ENCODE measurements around the gene OR13C8.
"Not testable (repeated sequence)": the region's sequence is repeated elsewhere in the genome, so short reads cannot be mapped to it uniquely, and the experiment has no call there.

Gene OR13C8, protein sequence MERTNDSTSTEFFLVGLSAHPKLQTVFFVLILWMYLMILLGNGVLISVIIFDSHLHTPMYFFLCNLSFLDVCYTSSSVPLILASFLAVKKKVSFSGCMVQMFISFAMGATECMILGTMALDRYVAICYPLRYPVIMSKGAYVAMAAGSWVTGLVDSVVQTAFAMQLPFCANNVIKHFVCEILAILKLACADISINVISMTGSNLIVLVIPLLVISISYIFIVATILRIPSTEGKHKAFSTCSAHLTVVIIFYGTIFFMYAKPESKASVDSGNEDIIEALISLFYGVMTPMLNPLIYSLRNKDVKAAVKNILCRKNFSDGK

DNA sequence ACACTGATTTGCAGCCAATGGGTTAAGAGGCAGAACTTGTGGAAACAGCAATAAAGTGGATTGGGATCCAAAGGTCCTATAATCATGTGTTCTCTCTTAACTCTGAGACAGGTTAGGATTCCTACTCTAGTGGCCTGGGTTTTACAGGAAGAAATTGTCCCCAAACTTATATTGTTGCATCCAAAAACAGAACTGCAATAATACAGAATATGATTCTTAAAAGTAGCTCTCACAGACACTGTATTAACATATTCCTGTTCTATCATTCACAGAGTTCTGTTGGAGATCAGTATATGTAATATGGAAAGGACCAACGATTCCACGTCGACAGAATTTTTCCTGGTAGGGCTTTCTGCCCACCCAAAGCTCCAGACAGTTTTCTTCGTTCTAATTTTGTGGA, at the start of gene OR13C8:
Gene OR13C8 (plus strand): TSS at position 301 of the 400 bp plus-strand sequence. CDS start 0 bp downstream, at position 301.
- DNase-seq = no peak

DNA sequence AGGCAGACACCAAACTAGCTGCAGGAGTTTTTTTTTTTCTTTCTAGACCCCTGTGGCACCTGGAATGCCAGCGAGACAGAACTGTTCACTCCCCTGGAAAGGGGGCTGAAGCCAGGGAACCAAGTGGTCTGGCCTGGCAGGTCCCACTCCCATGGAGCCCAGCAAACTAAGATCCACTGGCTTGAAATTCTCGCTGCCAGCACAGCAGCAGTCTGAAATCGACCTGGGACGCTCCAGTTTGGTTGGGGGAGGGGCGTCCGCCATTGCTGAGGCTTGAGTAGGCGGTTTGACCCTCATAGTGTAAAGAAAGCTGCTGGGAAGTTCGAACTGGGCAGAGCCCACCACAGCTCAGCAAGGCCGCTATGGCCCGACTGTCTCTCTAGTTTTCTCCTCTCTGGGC, 48.7 kb upstream of the OR13C8 start:
- DNase-seq = not testable (repeated sequence)

DNA sequence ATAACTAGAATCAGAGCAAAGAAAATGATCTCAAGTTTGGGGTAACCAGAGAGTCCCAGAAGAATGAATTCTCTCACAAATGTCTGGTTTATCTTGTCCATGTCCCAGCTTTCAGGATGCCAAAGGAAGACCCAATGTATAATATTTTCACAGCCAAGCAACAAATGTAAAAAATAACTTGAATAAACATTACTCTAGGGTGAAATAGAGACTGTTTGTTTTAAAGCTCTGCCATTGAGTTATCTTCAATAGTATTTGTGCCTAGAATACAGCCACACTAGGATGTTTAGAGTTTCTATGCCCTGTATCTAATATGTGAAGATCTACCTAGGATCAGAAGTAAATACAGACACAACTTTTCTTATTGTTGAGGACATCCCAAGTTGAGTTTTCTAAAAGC, 41.9 kb upstream of the OR13C8 start, which contains the start of gene OR13C4:
Gene OR13C4 (minus strand): TSS at position 101 of the 400 bp plus-strand sequence. CDS start 0 bp downstream, at position 101.
- DNase-seq = no peak

DNA sequence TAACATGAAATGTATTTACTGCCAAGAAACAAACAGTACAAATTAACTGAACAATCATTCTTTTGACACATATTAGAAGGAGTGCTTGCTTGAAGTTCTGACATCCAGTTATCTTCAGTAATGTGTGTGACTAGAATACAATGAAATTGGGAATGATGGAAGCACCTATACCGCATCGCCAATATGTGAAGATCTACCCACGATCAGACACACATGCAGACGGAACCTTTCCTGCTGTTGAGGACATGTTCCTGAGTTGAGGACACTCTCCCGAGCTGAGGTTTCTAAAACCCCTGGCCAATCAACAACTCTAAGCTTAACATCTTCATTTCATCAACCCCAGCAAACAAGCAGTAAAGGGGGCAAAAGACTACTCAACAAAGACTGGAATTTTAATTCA, 32.2 kb upstream of the OR13C8 start, which contains the start of gene OR13C3:
Gene OR13C3 (minus strand): TSS at position 101 of the 400 bp plus-strand sequence. CDS start 133 bp downstream, outside the sequence.
- no peak for DNase-seq

DNA sequence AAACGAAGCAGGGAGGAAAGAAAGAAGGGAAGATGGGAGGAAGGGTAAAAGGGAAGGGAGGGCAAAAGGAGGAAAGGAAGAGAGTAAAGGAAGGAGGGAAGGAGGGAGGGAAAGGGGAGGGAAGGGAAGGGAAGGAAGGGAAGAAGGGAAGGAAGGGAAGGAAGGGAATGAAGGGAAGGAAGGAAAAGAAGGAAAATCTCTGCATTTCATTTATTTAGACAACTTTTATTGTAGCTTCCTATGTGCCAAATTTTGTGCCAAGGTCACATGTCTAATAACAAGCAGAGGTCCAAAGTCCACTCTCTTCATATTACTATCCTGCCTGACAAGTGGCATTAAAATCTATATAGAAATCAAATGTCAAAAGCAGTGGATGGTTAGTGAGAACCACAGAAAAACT, 29.7 kb upstream of the OR13C8 start:
- no peak for DNase-seq

DNA sequence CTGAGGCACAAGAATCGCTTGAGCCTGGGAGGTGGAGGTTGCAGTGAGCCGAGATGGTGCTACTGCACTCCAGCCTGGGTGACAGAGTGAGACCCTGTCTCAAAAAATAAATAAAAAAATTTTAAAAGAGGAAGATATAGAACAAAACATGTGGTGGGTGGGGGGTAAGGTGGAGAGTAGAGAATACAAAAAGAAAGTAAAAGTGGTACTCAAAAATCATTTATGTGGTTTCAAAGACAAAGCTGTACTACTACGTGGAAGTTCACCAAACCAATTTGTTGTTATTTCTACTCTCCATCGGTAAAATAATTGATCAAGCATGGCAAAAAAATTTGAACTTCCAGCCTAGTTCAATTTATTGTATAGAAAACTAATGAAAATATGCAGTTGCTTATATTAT, 24.3 kb upstream of the OR13C8 start:
- DNase-seq = no peak

DNA sequence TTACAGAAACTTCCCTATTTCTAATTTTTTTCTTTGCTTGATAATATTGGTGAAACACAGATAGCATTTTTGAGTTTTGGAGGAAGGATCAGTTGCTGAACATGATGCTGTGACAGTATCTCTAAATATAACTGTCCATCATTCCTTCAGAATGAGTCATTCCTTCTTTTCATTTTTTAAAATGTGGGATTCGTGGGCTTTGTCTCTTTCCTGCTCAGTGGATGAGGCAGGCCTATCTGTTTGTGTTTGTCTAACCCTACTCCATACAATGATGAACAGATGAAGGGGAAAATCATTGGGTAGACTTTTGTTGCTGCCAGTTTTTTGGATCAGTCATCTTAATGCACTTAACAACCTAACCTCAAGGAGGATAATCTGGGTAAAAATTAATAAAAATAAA, 15.7 kb upstream of the OR13C8 start:
- no peak for DNase-seq

DNA sequence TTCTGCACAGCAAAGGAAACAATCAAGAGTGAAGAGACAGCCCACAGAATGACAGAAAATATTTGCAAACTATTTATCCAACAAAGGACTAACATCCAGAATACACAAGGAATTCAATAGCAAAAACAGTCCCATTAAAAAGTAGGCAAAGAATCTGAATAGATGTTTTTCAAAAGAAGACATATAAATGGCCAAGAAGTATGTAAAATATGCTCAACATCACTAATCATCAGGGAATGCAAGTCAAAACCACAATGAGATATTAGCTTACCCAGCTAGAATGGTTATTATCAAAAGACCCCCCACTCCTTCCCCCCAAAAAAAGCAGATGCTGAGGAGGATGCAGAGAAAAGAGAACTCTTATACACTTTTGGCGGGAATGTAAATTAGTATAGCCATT, 13.4 kb upstream of the OR13C8 start:
- no peak for DNase-seq

DNA sequence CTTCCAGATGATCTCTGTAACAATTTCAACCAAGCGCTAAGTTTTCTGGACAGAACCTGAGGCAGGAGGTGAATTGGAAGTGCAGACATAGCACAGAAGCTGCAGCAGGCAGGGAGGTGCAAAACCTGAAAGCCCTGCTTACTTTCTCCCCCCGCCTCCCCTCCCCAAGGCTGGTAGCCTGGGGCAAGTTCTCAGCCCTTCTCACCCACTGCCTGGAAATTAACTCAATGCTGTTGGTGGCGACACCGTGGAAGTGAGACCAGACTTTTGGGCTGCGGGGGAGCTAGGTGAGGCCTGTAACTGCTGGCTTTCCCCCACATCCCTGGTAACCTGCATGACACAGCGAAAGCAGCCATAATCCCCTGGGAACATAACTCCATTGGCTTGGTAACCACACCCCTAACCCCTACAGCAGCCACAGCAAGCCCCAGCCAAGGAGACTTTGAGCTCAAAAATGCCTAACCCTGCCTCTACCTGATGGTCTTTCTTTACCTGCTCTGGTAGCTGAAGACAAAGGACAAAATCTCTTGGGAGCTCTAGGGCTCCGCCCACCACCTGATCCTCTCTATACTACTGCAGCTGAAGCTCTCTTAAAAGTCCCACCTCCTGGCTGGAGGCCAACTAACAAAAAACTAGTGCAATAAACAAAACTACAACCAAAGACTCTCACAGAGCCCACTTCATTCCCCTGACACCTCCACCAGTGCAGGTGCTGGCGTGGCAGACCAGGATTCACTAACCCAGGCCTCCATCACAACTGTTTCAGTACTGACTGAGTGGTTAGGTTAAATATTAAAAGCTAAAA, 11.9 kb upstream of the OR13C8 start:
- no peak for DNase-seq

DNA sequence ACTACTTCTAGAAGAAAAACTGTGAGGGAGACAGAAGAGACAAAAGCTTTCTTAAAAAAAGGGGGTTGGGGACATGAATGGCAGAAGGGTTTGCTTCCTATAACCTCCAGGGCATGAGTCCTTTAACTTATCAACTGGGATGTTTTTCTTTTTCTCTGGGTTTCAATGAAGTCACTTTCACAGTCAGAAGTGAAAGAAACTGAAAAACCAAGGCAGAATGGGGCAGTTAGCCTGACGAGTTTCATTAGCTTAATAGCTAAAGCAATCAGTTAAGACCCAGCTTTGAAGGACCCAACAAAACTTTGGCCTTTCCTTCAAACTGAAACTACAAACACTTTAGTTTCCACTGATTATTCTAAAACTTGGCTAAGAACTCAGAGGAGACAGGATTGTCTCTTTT, 4.6 kb upstream of the OR13C8 start:
- no peak for DNase-seq

DNA sequence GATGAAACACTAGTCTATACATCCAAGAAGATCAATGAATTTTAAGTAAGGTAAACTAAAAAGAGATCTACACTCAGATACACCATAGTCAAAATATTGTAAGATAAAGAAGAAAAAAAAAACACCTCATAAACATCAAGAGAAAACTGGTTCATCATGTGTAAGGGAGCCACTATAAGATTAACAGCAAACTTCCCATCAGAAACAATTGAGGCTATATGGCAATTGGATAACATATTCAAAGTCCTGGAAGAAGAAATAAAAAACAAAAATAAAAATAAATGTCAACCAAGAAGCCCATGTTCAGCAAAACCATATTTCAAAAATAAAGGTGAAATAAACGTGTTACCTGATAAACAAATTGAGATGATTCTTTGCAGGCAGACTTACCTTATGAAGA, 3.6 kb downstream of the OR13C8 start:
- DNase-seq = no peak

DNA sequence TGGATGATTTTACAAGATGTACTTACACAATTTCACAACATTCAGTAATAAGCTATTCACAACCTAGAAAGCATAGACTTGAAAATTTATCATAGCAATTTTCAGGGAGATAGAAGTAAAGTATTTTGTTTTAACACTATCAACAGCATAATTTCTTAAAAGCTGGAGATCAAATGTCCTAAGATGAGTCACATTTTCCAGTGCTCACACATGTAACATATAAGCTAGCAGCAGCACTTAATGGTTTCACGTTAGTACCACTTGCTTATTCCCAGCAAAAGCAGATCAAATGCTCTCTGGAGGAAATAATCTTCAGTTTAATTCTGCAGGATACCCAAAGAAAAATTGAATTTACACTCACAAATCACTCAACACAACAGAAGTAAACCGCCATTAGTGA, 6.5 kb downstream of the OR13C8 start:
- no peak for DNase-seq

DNA sequence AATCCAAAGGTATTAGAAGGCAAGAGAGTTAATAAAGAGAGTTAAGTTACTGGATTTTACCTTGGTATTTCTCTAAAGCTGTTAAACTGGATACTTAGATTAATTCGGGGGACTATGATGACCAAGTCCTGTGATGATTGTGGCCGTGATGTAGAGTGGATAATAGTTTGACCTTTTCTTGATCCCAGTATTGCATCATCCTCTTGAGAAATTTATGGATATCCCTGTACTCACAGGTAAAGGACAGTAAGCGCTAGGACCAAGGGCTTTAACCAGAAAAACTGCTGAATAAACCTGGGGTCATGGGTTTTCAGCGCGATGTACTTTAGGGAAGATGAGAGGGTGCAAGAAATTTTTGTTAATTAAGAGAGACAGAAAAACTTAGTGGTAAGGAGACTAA, 8.3 kb downstream of the OR13C8 start:
- no peak for DNase-seq

DNA sequence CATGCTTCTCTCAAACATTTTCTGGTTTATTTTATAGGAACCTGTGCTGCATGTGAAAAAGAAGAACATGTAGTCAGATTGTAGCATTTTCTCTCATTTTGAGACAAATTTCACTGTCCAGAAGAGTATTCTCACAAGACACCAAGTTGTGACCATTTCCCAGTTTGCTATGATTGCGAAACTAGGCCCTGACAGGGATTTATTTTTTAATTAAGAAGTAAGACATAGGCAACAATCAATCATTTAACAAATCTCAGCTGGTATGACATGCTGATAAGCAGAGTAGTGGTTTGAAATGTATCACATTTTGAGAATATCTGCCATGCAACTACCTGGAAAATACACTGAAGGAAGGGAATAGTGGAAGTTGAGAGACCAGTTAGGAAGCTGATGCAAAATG, 11.6 kb downstream of the OR13C8 start:
- DNase-seq = no peak

DNA sequence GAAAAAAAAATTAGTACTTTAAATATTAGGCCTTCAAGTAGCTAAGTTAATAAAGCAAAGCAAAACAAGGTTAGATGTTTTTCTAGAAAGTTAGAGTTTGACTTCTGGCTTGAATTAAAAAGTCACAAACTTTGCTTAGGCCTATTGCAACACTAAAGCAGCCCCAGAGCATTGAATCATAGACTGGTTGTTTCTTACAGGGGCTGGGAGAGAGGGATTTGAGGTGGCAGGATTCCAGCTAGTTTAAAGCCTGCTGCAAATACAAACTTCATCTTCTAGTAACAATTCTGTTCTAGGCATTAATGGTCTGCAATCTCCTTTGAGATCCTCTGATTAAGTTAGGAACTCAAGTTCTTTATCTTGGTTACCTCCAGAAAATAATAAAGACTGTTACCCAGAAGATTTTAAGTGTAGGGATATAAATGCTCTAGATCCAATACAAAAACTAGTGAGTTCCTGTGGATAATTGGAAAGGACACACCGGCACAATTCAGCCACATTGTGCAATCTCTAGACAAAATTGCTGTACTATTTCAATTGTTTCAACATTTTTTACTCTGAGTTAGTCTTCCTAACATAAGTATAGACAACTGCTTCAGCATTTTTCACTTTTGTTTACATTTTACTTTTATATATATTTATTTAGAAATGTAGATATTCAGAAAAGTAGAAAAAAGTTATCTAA, 17.7 kb downstream of the OR13C8 start:
- no peak for DNase-seq

DNA sequence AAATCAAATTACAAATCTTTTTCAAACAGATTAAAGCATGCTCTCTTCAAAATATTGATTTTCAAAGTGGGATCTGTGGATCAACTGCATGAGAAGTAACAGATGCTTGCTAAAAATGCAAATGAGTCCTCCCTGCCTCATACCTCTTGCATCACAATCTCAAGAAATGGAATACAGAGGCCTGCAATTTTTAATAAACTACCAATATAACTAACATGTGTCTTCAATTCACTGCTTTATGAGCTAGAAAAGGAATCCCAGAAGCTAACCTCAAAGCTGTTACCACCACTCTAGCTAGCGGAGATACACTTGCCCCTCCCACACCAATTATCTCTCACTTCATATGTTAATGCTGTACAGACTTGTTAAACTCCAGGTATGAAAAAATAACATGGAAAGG, 20.7 kb downstream of the OR13C8 start:
- DNase-seq = no peak

DNA sequence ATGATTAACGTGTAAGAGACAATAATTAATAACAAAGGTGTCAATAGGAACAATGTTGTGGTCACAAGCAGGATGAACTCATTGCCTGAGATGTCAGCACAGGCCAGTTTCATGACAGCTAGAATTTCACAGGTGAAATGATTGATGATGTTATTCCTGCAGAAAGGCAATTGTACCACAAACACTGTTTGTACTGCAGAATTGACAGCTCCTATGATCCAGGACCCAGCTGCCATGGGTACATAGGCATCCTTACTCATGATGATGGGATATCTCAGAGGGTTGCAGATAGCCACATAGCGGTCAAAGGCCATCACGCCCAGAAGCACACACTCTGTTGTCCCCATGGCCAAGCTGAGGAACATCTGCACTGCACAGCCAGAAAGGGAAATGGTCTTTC, 29.8 kb downstream of the OR13C8 start:
- DNase-seq = not testable (repeated sequence)

DNA sequence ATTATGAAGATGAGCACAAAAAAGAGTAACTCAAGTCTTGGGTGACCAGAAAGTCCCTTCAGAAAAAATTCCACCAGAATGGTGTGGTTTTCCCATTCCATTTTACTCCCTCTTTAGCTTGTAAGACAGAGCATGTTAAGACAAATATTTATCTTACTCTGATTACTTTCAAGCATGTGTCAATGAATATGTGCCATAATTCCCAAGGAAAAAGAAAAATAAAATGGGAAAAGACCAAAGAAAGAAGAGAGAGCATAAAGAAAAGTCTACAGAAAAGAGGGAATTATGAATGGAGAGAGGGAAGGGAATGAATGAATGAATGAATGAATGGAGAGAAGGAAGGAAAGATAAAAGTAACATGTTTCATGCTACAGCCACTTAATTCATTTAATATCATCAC, 30.3 kb downstream of the OR13C8 start, which contains the start of gene OR13C5:
Gene OR13C5 (minus strand): TSS at position 101 of the 400 bp plus-strand sequence. CDS start 0 bp downstream, at position 101.
- DNase-seq = not testable (repeated sequence)

DNA sequence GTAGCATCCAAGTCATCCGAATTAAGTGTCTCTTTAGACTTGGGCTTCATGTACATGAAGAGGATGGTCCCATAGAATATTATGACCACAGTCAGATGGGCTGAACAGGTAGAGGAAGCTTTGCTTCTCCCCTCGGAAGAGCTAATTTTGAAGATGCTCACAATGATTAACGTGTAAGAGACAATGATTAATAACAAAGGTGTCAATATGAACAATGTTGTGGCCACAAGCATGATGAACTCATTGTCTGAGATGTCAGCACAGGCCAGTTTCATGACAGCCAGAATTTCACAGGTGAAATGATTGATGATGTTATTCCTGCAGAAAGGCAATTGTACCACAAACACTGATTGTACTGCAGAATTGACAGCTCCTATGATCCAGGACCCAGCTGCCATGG, 35.8 kb downstream of the OR13C8 start:
- DNase-seq = no peak

DNA sequence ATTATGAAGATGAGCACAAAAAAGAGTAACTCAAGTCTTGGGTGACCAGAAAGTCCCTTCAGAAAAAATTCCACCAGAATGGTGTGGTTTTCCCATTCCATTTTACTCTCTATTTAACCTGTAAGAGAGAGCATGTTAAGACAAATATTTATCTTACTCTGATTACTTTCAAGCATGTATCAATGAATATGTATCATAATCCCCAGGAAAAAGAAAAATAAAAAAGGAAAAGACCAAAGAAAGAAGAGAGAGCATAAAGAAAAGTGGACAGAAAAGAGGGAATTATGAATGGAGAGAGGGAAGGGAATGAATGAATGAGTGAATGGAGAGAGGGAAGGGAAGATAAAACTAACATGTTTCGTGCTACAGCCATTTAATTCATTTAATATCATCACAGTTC, 36.6 kb downstream of the OR13C8 start, which contains the start of gene OR13C2:
Gene OR13C2 (minus strand): TSS at position 101 of the 400 bp plus-strand sequence. CDS start 0 bp downstream, at position 101.
- DNase-seq = not testable (repeated sequence)

DNA sequence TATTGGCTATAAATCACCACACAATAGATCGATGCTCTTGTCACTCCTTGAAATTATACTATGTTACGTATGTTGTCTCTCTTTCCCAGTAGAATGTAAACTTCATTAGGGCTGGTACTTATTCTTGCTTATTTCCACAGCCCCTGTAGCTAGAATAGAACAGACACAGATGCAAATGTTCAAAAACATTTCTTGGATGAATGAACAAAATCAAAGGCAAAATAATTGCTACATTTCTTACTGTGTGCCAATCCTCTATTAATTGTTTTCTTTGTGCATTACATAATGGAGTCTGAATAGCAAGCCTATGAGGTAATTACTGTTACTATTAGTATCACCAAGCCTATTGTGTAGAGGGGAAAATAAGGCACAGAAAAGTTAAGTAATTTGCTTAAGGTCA, 37.2 kb downstream of the OR13C8 start:
- no peak for DNase-seq

DNA sequence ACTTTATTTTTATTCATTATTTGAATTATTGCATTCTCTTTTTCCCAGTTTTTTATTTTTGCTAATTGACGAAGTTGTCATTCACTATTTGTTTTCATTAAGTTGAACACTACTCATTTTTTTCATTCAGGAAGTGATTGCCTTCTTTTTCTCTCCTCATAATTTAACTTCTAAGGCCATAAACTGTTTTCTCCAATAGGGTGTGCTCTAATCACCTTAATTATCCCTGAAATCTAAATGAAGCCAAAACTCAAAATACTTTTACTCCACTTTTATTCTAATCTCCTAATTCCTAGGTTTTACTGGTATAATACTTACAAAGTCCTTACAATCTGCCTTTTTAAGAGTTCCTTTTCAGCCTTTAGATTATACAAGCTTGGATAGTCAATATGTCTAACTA, 39.4 kb downstream of the OR13C8 start:
- DNase-seq = no peak
